ENCODE data around the gene POM121L2. TPM values are rescaled to one million over a fixed set of nuclear protein-coding genes. Genes with fewer than 3 reads are reported as not detected.
A peak's percentile ranks its signal among the peaks of the same experiment; 100 is the strongest.

Gene POM121L2
- total RNA-seq: not detected
- polyA plus RNA-seq (ENCODE audit: insufficient read depth, low read depth, low replicate concordance): not detected
- long read RNA-seq, donor 1: 0 reads
- long read RNA-seq, donor 2: 0 reads
- long read RNA-seq, donor 3: 0 reads
- long read RNA-seq, donor 4: 0 reads
- long read RNA-seq, donor 5: 0 reads
- long read RNA-seq, donor 6: 0 reads
- long read RNA-seq, donor 7: 0 reads
- long read RNA-seq, donor 8: 0 reads
- long read RNA-seq, donor 9: 0 reads
- long read RNA-seq, donor 10: 0 reads

DNA sequence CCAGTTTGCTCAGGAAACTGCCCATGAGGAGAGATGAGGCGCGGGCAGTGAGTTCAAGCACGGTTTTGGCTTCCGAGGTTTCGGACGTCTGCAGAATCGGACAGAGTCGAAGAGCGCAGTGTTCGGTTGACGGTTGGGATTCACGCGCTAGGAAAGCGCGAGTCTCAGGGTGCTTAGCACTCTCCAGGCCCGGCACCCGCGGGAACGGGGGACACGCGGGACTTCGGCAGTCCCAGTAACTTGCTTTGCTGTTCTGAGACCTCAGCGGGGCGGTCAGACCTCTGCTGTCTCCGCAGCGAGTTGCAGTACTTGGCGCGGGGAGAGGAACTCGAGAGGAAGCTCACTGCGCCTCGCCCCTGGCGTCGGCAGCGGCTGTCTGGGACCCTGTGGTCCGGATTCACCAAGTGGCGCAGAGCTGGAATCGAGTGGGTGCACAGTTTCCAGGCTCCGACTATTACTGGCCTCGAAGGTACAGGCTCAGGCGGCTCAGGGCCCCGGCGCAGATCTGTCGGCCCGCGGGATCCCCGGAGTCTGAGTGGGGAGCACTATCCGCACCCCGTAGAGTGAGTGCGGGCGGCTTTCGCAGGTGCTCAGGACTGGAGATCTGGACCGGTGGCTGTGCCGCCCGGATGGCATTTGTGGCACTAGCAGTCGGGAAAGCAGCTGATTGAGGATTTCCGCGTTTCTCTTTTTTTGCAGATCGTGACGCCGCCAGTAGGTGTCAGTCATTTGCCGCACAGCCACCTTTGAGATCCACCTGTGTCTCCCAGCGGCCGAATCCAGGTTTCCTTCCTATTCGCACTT, at the start of gene POM121L2:
POM121L2 (minus strand) TSS at position 128 of the 804 bp plus-strand sequence; CDS start at position 25, 103 bp downstream.
- Histone ChIP-seq H3K9me3 (ENCODE audit: control insufficient read depth in 2 of 3, insufficient read depth in 1 of 3, low read length in 3 of 3) (peaks cover 0 to 2% (median 0%) of the 10 kb centered on the region in 3 donors), H3K4me1 (ENCODE audit: control insufficient read depth in 2 of 3, insufficient read depth in 2 of 3, low read depth in 1 of 3, low read length in 3 of 3) (peaks cover 0 to 8% (median 8%) of the 10 kb centered on the region in 3 donors), H3K27ac (ENCODE audit: low read depth in 2 of 2, low read length in 2 of 2) (no peak within 1 kb of the TSS), H3K9ac (ENCODE audit: low read length in 3 of 3) (no peak within 1 kb of the TSS), H3K36me3 (ENCODE audit: control insufficient read depth in 2 of 3, insufficient read depth in 3 of 3, low read length in 3 of 3) (no peaks in the 10 kb centered on the region), H3K27me3 (ENCODE audit: control insufficient read depth, insufficient read depth, low read length) (peaks cover 38% of the 10 kb centered on the region), H3K4me3 (ENCODE audit: low read length in 3 of 3) (peak within 1 kb of the TSS; percentile 8 to 53 (median 46))
- TF ChIP-seq, protein P1, sequence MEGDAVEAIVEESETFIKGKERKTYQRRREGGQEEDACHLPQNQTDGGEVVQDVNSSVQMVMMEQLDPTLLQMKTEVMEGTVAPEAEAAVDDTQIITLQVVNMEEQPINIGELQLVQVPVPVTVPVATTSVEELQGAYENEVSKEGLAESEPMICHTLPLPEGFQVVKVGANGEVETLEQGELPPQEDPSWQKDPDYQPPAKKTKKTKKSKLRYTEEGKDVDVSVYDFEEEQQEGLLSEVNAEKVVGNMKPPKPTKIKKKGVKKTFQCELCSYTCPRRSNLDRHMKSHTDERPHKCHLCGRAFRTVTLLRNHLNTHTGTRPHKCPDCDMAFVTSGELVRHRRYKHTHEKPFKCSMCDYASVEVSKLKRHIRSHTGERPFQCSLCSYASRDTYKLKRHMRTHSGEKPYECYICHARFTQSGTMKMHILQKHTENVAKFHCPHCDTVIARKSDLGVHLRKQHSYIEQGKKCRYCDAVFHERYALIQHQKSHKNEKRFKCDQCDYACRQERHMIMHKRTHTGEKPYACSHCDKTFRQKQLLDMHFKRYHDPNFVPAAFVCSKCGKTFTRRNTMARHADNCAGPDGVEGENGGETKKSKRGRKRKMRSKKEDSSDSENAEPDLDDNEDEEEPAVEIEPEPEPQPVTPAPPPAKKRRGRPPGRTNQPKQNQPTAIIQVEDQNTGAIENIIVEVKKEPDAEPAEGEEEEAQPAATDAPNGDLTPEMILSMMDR (IDR thresholded peaks at IDR 0.05; ENCODE audit: borderline replicate concordance, extremely low read depth, insufficient read depth): peak; percentile 68
- intact Hi-C loops (cut with DNase I): no loop called here
- DNase-seq (peak; percentile 75 to 89 (median 82)), FAIRE-seq (no peak)

DNA sequence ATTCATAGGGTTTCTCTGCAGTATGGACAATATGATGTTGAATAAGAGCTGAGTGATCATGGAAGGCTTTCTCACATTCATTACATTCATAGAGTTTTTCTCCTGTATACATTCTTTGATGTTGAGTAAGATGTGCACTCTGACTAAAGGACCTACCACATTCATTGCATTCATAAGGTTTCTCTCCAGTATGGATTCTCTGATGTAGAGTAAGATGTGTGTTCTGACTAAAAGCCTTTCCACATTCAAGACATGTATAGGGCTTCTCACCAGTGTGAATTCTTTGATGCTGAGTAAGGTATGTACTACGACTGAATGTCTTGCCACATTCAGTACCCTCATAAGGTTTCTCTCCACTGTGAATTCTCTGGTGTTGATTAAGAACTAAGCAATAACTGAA, 47.2 kb upstream of the POM121L2 start:
- no peak overlapping the region for H3K9ac ChIP-seq (ENCODE audit: low read length in 3 of 3)
- H3K27me3 ChIP-seq (ENCODE audit: control insufficient read depth, insufficient read depth, low read length): no peaks in the 10 kb centered on the region
- H3K9me3 ChIP-seq (ENCODE audit: control insufficient read depth in 2 of 3, insufficient read depth in 1 of 3, low read length in 3 of 3): peaks cover 3 to 50% (median 10%) of the 10 kb centered on the region in 3 donors
- FAIRE-seq (no peak), DNase-seq (no peak)
- H3K4me1 ChIP-seq (ENCODE audit: control insufficient read depth in 2 of 3, insufficient read depth in 2 of 3, low read depth in 1 of 3, low read length in 3 of 3): no peaks in the 10 kb centered on the region
- peaks cover 0 to 28% (median 6%) of the 10 kb centered on the region in 3 donors for H3K36me3 ChIP-seq (ENCODE audit: control insufficient read depth in 2 of 3, insufficient read depth in 3 of 3, low read length in 3 of 3)
- intact Hi-C loops (cut with DNase I): no loop called here
- H3K4me3 ChIP-seq (ENCODE audit: low read length in 3 of 3): peak overlapping the region in 1 of 3 donors; percentile 24
- TF ChIP-seq, protein P1 (IDR thresholded peaks at IDR 0.05; ENCODE audit: borderline replicate concordance, extremely low read depth, insufficient read depth): no peak
- H3K27ac ChIP-seq (ENCODE audit: low read depth in 2 of 2, low read length in 2 of 2): no peak overlapping the region

- TF ChIP-seq, protein P1 (IDR thresholded peaks at IDR 0.05; ENCODE audit: borderline replicate concordance, extremely low read depth, insufficient read depth): no peak
- peaks cover 3 to 52% (median 10%) of the 10 kb centered on the region in 3 donors for H3K9me3 ChIP-seq (ENCODE audit: control insufficient read depth in 2 of 3, insufficient read depth in 1 of 3, low read length in 3 of 3)
- FAIRE-seq (no peak), DNase-seq (no peak)
- no peaks in the 10 kb centered on the region for H3K4me1 ChIP-seq (ENCODE audit: control insufficient read depth in 2 of 3, insufficient read depth in 2 of 3, low read depth in 1 of 3, low read length in 3 of 3)
- no peak overlapping the region for H3K9ac ChIP-seq (ENCODE audit: low read length in 3 of 3)
- no peak overlapping the region for H3K27ac ChIP-seq (ENCODE audit: low read depth in 2 of 2, low read length in 2 of 2)
- peak overlapping the region in 1 of 3 donors; percentile 24 for H3K4me3 ChIP-seq (ENCODE audit: low read length in 3 of 3)
- intact Hi-C loops (cut with DNase I): no loop called here
- peaks cover 0 to 28% (median 6%) of the 10 kb centered on the region in 3 donors for H3K36me3 ChIP-seq (ENCODE audit: control insufficient read depth in 2 of 3, insufficient read depth in 3 of 3, low read length in 3 of 3)
- no peaks in the 10 kb centered on the region for H3K27me3 ChIP-seq (ENCODE audit: control insufficient read depth, insufficient read depth, low read length)
Observed at GRCh38 chr6:27358786-27359185, 46.7 kb upstream of the POM121L2 start.
